NCI-H187 treated with DMSO at 0.1 percent for 48 hours (cell line): ENCODE results near the gene CFAP20DC.
"Not testable (repeated sequence)": the region's sequence is repeated elsewhere in the genome, so short reads cannot be mapped to it uniquely, and the experiment has no call there.

ENCODE experiments used
- DNase-seq: peaks from one replicate; lab custom pipeline; 2025; lab: John Stamatoyannopoulos, UW

CFAP20DC gene

DNA sequence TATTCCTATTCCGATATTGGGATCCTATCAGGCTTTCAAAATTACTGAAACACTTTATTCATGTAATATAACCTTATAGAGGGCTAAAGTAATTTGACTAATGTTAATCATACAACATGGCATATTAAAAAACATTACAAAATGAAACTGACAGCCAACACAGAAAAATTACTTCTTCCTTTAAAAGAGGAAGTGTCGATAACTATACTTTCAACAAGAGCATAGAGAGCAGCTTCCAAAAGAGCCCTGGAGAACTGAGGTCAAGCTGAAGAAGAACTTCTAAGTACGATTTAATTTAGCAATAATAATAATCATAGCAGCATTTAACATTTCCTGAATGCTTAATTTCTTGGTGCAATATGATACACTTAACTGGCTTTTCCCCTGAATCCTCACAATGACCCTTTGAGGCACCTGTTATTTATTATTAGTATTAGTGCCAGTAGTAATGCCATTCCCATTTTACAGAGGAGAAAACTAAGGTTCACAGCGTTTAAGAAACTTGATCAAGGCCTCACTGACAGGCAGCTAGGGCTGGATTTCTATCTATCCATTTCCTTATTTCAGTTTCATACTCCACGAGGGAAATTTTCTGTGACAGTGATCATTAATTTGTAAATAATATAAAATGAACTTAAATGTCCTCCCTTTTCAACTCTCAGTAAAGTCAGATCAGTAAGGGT, 181.6 kb downstream of the CFAP20DC start:
- no peak for DNase-seq

DNA sequence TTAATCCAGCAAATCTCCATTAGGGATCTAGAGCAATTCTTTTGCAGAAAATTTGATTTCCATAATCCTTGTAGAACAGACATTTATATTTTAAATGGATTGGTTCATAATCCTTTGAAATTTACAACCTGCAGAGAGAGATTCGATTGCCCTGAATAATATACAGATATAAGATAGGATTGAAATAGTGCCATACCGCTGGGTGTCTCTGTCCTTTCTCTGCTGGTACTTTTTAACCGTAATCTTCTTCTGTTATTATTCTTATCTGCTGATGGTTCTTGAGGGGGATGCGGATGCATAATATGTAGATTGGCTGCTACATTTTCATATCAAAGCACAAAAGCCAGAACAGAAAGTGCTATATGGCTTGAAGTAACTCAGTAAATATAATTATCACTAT, 182.2 kb downstream of the CFAP20DC start:
- no peak for DNase-seq

DNA sequence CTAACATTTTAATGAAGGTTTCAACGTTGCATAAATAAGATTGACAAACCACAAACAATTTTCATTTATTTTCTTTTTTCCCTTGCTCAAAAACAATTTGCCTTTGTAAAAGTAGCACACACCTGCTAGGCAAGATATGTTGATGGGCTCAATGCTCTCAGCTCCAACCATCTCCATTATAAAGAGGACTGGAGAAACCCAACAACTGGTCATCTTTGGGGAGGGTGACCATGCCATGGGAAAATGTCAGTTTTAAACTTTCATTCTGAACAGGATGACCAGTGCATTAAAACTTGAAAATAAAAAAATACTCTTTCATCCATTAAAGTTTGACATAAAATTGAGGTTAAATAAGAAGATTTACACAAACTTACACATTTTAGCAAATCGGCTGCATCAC, 183.7 kb downstream of the CFAP20DC start:
- no peak for DNase-seq

DNA sequence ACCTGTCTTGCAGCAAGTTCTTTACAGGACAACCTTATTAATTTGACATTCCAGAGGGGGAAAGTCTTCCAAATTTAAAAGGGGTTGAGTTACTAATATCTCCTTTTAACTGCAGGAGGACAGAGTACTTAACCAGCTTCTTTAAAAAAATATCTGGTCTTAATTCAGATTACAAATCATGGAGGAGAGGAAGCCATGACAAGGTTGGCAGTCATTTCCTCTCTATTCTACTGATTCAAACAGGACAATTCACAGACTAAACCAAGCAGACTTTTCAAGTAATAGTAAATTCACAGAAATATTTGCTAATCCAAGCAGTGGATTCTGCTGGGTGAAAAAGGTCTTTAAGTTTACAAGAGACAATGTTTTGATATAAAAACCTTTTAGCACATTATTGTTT, 185.3 kb downstream of the CFAP20DC start:
- DNase-seq, result no peak

DNA sequence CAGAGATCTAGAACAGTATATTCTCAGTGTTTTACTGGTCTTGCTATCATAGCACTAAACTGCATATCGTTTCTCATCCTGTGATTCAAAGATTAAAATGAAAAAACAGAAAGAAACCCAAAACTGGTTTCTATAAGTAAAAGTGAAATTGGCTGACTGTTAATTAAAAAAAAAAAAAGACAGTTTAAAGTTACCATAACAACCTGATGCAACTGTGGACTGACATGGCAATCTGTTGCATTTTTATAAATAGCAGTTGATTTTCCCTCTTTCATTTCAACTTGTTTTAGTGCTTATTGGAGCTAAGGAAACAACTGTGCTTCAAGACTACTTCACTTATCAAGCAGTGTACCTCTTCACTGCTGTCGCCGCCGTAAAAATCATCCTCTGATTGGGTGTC, 186.6 kb downstream of the CFAP20DC start:
- no peak for DNase-seq

DNA sequence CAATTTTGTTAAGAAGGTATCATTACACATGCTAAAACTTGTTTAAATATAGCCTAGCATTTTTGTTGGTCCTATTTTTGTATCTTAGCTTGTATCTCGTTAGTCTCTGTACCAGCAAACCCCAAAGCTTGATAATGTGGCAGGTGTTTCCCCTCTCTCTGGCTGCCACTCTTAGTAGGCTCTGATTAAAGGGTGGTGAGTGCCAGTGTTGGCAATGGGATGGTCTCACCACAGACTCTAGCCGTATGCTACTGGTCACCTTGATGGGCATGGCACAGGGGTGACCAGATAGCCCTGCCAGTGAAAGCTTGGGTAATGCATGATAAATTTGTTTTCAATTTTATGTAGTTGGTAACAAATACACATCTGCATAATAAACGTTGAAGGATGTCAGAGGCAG, 188.3 kb downstream of the CFAP20DC start:
- no peak for DNase-seq

DNA sequence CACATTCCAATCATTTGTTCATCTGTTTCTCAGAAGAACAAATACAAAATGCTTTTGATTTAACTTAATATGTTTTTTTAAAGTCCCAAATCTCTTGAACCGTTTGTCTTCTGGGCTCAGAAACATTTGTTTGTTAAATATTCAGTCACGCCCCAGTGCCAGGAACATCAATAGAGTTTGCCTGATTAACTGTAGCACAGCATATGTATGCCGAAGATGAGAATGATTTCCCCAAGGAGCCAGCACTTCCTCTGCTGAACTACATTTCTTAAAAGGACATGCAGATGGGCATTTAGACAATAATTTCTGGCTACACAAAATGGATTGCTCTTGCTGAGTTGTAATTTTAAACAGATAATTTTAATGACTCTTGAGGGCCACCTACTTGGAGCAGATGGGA, 191.7 kb downstream of the CFAP20DC start:
- no peak for DNase-seq

DNA sequence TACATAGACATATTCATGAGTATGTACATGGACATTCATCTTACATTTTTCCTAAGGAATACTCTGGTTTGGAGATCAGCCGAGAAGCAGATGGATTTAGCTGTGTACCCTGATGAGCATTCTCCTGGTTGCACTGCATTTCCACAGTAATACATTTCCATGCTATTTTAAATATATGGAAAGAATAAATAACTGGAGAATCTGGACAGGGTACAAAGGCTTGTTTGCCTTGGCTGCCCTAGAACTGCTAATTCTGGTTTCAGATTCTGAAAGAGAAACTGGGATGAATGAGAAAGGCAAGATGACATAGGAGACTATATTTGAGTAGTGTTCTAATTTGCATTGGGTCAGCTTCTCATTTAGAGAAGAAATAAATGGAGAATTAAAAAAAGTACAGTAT, 192.4 kb downstream of the CFAP20DC start:
- no peak for DNase-seq

DNA sequence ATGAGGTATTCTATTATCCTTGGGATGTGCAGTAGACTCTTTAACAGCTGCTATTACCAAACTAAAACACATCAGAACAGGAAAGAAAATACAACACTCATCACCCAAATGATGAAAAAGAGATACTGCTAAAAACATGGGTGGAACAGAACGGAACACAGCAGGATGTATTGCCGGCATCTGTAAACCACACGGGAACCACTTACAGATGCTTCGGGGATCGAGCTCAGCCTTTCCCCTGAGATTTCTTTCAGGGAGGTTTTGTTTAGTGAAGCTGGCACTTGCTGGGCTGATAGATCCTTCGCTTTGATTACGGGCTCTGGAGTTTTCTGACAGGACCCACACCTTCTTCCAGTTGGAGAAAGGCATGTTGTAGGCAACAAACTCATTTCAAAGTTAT, 201.0 kb downstream of the CFAP20DC start:
- DNase-seq, result no peak

DNA sequence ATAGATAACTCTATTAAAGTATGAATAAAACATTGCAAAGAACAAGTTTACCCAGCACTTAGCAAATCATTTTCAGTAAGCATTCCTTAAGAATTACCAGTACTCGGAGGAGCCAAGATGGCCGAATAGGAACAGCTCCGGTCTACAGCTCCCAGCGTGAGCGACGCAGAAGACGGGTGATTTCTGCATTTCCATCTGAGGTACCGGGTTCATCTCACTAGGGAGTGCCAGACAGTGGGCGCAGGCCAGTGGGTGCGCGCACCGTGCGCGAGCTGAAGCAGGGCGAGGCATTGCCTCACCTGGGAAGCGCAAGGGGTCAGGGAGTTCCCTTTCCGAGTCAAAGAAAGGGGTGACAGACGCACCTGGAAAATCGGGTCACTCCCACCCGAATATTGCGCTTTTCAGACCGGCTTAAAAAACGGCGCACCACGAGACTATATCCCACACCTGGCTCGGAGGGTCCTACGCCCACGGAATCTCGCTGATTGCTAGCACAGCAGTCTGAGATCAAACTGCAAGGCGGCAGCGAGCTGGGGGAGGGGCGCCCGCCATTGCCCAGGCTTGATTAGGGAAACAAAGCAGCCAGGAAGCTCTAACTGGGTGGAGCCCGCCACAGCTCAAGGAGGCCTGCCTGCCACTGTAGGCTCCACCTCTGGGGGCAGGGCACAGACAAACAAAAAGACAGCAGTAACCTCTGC, 207.6 kb downstream of the CFAP20DC start:
- DNase-seq, result not testable (repeated sequence)

DNA sequence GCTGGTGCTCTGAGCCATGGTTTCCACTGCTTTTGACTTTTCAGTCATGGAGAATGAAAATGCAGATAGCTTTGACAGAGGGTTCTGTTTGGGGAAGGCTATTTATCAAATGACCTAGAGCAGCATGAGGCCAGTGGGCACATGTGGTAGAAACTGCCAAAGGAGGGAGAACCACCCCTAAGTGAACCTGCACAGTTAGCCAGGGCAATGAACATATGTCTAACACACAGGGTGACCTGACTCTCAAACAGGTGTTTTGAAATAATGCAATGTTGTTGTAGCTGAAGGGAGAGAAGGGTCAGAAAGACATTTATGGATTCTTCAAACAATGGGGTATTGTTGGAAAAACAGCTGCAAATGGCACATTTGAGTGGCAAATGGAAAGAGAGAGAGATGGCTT, 208.9 kb downstream of the CFAP20DC start:
- no peak for DNase-seq

DNA sequence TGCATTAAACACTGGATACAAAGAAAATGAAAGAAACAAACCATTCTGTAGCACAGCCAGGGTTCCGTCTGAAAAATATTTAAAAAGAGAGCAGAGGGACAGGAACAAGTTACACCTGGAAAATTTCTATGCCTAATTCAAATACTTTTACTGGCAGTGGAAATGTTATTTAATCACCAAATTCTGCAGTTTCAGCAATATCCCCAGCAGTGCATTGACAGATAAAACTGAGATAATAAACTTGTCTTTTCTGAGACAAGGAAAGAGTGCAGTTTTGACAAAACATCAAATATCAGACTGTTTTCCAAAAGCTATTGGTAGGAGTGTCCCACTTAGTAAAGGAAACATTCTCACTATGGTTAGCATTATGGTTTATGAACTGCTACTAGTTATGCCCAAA, 209.9 kb downstream of the CFAP20DC start:
- no peak for DNase-seq

DNA sequence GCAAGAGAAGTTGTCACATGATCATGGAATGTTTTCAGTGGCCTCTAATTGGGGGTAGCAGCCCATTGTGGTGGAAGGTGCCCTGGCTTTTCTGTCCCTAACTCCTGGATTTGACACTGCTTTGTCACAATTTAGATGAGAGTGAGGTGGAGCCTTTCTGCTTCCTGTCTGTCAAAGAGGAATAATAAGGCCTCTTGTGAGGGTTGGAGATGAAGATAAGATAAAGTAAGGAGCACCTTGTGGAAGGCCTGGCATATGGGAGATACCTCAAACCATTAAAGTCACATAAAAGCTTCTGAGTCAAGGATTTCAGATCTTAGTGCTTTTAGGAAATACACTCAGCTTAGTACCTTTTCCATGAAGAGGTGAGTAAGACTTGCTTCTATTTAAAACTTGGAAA, 210.6 kb downstream of the CFAP20DC start:
- no peak for DNase-seq

DNA sequence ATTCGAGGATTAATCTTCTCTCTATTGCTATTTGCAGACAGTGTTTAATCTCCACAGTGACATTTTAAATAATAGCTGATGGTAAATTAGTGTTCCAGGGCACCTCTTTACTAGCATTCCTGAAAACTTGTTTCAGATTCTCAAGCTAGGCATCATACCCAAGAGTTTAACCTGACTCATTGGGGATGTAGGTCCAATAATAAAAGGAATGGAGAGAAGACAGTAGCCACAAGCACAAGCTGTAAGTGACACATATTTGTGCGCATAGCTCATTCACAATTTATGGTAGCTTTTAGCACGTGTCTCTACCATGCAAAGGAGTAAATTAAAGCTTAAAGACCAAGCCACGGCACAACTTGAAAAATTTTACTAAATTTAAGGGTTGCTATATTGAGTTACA, 212.0 kb downstream of the CFAP20DC start:
- no peak for DNase-seq

DNA sequence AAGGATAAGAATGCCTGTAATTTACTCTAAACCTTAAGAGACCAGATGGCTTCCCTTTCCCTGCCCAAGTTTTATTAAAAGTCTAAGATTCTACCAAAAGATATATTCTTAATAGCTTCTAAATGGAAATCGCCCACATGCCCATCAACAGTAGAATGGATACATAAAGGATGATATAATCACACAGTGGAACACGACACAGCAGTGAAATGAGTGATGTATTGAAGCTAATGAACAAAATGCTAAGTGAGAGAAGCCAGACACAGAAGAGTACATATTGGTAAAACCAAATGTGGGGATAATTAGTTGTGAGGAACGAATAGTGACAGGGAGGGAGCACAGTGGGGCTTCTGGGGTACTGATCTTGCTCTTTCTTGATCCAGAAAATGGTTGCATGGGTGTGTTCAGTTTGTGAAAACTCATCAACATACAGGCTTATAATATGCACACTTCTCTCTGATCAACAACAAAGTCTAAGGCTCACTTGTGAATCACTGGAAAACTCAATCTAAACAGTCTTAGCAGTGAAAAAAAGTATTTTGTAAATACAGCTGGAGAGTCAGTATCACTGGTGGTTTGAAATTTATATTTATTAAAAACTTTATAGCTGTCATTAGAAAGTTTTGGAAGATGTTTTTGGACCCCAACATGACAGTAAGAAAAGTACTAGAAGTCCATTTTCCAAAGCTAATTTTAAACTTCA, 212.5 kb downstream of the CFAP20DC start:
- DNase-seq, result no peak

DNA sequence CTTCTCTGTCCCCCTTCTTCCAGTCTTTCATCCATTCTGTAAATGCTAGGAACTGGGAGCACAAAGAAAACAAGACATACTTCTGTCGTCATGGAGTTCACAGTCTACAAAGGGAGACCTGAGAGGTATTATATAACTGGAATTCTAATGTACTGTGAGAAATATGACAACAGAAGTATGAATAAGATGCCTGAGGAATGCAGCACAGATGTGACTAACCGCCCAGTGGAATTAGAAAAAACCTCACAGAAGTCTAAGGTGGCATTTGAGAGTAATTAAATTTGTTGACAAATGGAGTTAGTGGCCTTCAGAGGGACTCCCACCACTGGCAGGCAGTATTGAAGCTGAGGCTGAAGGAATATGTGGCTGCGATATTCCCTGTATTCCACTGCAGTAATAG, 214.7 kb downstream of the CFAP20DC start:
- DNase-seq, result no peak

DNA sequence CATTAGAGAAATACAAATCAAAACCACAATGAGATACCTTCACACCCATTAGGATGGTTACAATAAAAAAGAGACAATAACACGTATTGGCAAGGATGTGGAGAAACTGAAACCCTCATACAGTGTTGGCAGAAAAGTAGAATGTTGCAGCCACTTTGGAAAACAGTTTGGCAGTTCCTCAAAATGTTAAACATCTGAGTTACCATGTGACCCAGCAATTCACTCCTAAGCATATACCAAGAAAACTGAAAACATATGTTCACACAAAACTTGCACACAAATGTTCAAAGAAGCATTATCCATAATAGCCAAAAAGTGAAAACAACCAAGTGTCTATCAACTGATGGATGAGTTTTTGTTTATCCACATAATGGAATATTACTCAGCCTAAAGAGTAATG, 216.3 kb downstream of the CFAP20DC start:
- no peak for DNase-seq

DNA sequence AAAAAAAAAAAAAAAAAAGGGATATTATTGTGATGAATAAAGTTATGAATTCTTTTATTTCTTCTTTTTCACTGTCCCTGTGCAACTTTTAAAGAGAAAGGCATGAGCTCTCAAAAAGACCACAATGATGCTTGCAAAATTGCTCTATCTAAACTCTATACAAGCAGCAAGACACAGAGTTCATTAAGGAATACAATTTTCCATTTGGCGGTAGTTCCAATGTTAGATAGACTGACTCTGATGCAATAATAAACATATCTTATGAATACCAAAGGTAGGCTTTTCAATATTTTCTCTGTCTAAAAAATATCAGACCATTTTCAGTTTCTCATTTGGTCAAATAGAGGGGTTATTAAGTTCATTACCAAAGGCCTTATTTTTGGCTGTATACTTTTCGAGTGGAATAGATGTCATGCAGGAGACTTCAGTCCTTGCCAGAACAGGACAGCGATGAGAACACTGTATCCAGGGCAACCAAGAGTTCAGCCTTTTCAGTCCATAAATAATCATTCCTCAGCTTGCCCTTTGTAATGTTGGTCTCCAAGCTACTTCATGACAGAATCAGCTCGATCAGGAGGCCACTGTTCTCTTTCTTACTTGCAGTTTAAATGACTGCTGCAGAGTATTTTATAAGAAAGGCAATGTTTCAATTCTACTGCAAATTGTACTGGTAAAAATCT, 220.4 kb downstream of the CFAP20DC start:
- DNase-seq, result no peak

DNA sequence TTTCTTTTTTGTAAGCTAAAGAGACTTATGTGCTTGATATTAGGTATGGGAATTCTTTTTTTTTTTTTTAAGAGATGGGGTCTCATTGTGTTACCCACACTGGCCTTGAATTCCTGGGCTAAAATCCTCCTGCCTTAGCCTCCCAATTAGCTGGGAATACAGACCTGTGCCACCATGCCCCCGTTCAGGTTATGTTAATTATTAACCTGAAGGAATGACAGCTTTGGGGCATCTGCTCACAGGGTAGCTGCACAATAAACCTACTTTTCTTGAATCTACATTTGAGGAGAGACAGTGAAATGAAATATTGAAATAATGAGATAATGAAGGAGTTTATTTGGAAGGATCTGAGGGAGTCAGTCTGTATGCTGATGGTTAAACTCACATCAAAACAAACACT, 225.0 kb downstream of the CFAP20DC start:
- DNase-seq, result no peak

DNA sequence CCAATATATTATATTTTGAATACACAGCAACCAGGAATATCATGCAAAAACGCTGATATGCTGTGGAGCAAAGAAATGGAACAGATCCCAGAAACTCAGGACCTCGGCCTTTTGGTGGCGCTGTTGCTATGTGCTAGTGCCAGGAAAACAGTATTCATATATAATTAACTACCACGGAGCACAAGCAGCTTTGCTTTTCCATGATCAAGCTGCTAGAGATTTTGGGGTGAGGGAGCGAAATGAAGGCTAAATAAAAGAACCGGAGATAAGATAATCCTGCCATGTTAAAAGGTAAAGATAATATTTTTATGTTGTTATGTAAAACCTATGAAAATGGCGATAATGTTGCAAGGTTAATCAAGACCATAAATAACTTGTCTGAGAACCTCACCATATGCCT, 225.5 kb downstream of the CFAP20DC start:
- DNase-seq, result no peak

DNA sequence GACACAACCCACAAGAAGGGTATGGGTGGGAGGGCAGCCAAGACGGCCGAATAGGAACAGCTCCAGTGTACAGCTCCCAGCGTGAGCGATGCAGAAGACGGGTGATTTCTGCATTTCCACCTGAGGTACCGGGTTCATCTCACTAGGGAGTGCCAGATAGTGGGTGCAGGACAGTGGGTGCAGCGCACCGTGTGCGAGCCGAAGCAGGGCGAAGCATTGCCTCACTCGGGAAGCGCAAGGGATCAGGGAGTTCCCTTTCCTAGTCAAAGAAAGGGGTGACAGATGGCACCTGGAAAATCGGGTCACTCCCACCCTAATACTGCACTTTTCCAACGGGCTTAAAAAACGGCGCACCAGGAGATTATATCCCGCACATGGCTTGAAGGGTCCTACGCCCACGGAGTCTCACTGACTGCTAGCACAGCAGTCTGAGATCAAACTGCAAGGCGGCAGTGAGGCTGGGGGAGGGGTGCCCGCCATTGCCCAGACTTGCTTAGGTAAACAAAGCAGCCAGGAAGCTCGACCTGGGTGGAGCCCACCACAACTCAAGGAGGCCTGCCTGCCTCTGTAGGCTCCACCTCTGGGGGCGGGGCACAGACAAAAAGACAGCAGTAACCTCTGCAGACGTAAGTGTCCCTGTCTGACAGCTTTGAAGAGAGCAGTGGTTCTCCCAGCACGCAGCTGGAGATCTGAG, 243.1 kb downstream of the CFAP20DC start:
- DNase-seq, result not testable (repeated sequence)

DNA sequence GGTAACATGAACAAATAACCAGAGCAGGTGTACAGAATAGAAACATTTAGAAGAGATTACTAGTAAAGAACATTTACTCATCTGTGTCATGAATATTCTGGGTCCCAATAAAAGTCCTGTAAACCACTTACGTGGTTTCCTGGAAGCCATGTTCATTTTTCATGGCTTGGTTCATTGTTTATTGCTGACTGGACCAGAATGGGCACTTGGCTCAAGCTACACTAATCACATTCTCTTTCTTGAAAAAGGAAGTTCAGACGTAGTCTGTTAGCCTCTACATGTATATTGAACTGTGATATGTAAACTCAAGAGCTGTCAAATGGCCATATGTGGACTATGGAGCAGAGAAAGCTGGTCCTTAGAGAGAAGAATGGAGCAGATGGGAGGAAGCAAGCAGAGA, 244.9 kb downstream of the CFAP20DC start:
- no peak for DNase-seq
